Choroid plexus epithelial cell (primary cell): ENCODE data around the gene SPATS2L.
"Not testable (repeated sequence)": the region's sequence is repeated elsewhere in the genome, so short reads cannot be mapped to it uniquely, and the experiment has no call there.

Experiments
- DNase-seq: peaks from one replicate; pipeline ENCODE4 v3.0.0-alpha.2; 2010; ENCODE audit warnings: low read depth
- H3K4me3 ChIP-seq: 2 replicates; pipeline ENCODE4 v1.5.1; 2011; ENCODE audit warnings: low read depth, mild to moderate bottlenecking, control low read depth, low read length, moderate library complexity
- CTCF ChIP-seq: conservative IDR thresholded peaks from 2 replicates; pipeline ENCODE4 v1.5.1; 2011; ENCODE audit warnings: low read depth, mild to moderate bottlenecking, control low read depth, inconsistent platforms, low read length, moderate library complexity

The SPATS2L gene

GRCh38 chr2:200338692-200339091 is 32.2 kb downstream of the SPATS2L start:
- peak; percentile 39 for DNase-seq
- H3K4me3 ChIP-seq, result no peak overlapping the region
- TF ChIP-seq CTCF, result no peak

GRCh38 chr2:200340508-200341224 is 34.2 kb downstream of the SPATS2L start:
- DNase-seq, result peak; percentile 39
- H3K4me3 ChIP-seq, result no peak overlapping the region
- no peak for TF ChIP-seq CTCF

GRCh38 chr2:200341376-200341775 is 34.9 kb downstream of the SPATS2L start:
- no peak for TF ChIP-seq CTCF
- DNase-seq, result no peak
- no peak overlapping the region for H3K4me3 ChIP-seq

- no peak for DNase-seq
- H3K4me3 ChIP-seq, result no peak overlapping the region
- TF ChIP-seq CTCF, result no peak
Observed at GRCh38 chr2:200342235-200342634, 35.7 kb downstream of the SPATS2L start.

- no peak overlapping the region for H3K4me3 ChIP-seq
- TF ChIP-seq CTCF, result no peak
- DNase-seq, result no peak
Observed at GRCh38 chr2:200342654-200343053, 36.2 kb downstream of the SPATS2L start.

- H3K4me3 ChIP-seq, DNase-seq: not testable (repeated sequence)
Observed at GRCh38 chr2:200344202-200344601, 37.7 kb downstream of the SPATS2L start.

GRCh38 chr2:200345975-200346374 is 39.5 kb downstream of the SPATS2L start:
- no peak for TF ChIP-seq CTCF
- H3K4me3 ChIP-seq, result no peak overlapping the region
- no peak for DNase-seq
